ENCODE results near the gene ASTL. TPM values are rescaled to one million over a fixed set of nuclear protein-coding genes. Genes with fewer than 3 reads are reported as not detected.

ASTL gene
- total and polyA plus RNA-seq, 2 of the 13 experiments (the other 11 are each of a cell fraction or from before 2014, with no cell fraction given): not detected

DNA sequence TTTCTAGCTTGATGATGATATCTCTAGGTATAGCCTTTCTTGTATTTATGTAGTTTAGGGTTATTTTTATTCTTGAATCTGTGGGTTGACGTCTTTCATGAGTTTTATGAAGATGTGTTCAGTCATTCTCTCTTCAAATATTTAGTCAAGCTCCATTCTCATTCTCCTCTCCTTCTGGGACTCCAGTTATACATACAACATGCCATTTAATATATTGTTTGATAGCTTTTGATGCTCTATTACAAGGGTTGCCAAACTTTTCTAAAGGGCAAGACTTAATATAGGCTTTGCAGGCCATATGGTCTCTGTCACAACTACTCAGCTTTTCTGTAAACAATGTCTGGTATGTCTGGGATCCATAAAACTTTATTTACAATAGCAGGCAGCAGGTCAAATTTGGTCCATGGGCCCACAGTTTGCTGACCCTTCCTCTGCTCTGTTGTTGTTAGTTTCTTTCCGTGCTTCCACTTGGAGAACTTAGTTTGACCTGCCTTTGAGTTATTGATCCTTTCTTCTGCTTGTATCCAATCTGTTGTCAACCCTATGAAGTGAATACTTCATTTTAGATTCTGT lies 63.0 kb downstream of the ASTL start:
- ATAC-seq (no peak), FAIRE-seq (no peak), DNase-seq (ENCODE audit: low spot score) (no peak)
- intact Hi-C loops (cut with micrococcal nuclease; ENCODE audit: unreplicated experiment) (no loop called here), in situ Hi-C loops (cut with HindIII; ENCODE audit: extremely low pct_ligation_motif_present, low pct_unique_long_range_greater_than_20kb) (no loop called here)
- Histone ChIP-seq H3K36me3 (replicated peaks in 1 of 2; ENCODE audit: control insufficient read depth in 1 of 2, insufficient read depth in 2 of 2, low read length in 2 of 2) (no peaks in the 10 kb centered on the region), H3K4me2 (ENCODE audit: low read depth, low read length) (no peak overlapping the region), H3K27ac (ENCODE audit: extremely low read length, insufficient read depth, low read length) (no peak overlapping the region), H3K27me3 (ENCODE audit: control insufficient read depth in 1 of 2, insufficient read depth in 2 of 2, low read length in 2 of 2) (peaks cover 4 to 10% of the 10 kb centered on the region in 2 experiments; a peak in 3 of 5 replicates), H3K4me1 (ENCODE audit: insufficient read depth, low read length) (peaks cover 3% of the 10 kb centered on the region; the same call in 1 of the 2 replicates), H3K79me2 (ENCODE audit: insufficient read depth, low read length) (no peaks in the 10 kb centered on the region), H4K20me1 (ENCODE audit: insufficient read depth, low read length) (no peaks in the 10 kb centered on the region), H3K9ac (ENCODE audit: insufficient read depth, low read depth, low read length) (no peak overlapping the region), H3K9me3 (ENCODE audit: low read length) (no peaks in the 10 kb centered on the region), H2AFZ (ENCODE audit: low read length) (no peak overlapping the region), H3K4me3 (replicated peaks in 1 of 3; ENCODE audit: insufficient read depth in 1 of 3, low read depth in 2 of 3, low read length in 3 of 3) (no peak overlapping the region)
- POLR2A ChIA-PET: no interaction called here
- 6% methylated on average over 2 of the region's 2 CpGs for WGBS (ENCODE audit: low lambda C conversion rate)
- CTCF ChIA-PET (ENCODE audit: low intra/inter-chr PET ratio, low total read pairs): no interaction called here
- no TSS peak for BruUV-seq (replicated peaks)
- TF ChIP-seq ZC3H4 (CRISPR knock-in tag; IDR thresholded peaks at IDR 0.05; ENCODE audit: borderline replicate concordance): no peak
- TF ChIP-seq, protein P1, sequence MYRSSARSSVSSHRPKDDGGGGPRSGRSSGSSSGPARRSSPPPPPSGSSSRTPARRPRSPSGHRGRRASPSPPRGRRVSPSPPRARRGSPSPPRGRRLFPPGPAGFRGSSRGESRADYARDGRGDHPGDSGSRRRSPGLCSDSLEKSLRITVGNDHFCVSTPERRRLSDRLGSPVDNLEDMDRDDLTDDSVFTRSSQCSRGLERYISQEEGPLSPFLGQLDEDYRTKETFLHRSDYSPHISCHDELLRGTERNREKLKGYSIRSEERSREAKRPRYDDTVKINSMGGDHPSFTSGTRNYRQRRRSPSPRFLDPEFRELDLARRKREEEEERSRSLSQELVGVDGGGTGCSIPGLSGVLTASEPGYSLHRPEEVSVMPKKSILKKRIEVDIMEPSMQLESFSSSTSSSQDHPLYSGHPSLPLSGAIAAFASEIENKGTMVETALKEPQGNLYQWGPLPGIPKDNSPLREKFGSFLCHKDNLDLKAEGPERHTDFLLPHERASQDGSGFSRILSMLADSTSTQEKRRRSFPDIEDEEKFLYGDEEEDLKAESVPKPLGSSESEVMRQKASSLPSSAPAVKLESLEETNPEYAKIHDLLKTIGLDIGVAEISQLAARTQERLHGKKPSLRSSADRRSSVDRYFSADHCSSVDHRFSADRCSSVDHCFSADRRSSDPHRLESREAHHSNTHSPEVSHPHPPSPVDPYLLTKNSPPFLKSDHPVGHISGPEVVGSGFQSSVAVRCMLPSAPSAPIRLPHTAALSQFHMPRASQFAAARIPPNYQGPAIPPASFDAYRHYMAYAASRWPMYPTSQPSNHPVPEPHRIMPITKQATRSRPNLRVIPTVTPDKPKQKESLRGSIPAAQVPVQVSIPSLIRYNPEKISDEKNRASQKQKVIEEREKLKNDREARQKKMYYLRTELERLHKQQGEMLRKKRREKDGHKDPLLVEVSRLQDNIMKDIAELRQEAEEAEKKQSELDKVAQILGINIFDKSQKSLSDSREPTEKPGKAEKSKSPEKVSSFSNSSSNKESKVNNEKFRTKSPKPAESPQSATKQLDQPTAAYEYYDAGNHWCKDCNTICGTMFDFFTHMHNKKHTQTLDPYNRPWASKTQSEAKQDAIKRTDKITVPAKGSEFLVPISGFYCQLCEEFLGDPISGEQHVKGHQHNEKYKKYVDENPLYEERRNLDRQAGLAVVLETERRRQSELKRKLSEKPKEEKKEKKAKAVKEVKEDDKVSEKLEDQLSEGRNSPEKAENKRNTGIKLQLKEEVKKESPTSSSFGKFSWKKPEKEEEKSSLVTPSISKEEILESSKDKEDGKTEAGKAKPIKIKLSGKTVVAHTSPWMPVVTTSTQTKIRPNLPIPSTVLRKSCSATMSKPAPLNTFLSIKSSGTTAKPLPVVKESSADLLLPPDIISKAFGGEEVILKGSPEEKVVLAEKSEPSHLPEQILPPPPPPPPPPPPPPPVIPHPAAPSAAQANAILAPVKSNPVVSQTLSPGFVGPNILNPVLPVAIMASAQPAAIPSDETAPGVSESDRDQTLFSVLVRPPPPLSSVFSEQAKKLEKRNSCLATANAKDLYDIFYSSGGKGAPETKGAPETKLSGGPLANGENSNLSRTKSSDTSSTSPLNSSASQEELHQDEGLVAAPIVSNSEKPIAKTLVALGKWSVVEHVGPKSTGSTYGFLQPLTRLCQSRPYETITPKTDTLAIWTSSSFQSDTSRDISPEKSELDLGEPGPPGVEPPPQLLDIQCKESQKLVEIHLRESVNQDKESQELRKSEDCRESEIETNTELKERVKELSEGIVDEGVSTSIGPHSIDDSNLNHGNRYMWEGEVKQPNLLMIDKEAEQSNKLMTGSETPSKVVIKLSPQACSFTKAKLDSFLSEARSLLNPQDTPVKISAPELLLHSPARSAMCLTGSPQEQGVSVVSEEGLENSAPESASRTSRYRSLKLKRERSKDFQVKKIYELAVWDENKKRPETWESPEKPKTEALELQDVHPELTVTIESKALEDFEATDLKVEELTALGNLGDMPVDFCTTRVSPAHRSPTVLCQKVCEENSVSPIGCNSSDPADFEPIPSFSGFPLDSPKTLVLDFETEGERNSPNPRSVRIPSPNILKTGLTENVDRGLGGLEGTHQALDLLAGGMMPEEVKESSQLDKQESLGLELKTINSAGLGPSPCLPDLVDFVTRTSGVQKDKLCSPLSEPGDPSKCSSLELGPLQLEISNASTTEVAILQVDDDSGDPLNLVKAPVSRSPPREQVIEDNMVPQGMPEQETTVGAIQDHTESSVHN (CRISPR knock-in tag; IDR thresholded peaks at IDR 0.05): no peak
- TF ChIP-seq NR2F6 (IDR thresholded peaks at IDR 0.05): no peak
- no peak for TF ChIP-seq NR2F6 (CRISPR knock-in tag; IDR thresholded peaks at IDR 0.05)
- no peak for TF ChIP-seq ZNF484 (CRISPR knock-in tag; IDR thresholded peaks at IDR 0.05; ENCODE audit: borderline replicate concordance, low read depth)
- TF ChIP-seq, protein P2, sequence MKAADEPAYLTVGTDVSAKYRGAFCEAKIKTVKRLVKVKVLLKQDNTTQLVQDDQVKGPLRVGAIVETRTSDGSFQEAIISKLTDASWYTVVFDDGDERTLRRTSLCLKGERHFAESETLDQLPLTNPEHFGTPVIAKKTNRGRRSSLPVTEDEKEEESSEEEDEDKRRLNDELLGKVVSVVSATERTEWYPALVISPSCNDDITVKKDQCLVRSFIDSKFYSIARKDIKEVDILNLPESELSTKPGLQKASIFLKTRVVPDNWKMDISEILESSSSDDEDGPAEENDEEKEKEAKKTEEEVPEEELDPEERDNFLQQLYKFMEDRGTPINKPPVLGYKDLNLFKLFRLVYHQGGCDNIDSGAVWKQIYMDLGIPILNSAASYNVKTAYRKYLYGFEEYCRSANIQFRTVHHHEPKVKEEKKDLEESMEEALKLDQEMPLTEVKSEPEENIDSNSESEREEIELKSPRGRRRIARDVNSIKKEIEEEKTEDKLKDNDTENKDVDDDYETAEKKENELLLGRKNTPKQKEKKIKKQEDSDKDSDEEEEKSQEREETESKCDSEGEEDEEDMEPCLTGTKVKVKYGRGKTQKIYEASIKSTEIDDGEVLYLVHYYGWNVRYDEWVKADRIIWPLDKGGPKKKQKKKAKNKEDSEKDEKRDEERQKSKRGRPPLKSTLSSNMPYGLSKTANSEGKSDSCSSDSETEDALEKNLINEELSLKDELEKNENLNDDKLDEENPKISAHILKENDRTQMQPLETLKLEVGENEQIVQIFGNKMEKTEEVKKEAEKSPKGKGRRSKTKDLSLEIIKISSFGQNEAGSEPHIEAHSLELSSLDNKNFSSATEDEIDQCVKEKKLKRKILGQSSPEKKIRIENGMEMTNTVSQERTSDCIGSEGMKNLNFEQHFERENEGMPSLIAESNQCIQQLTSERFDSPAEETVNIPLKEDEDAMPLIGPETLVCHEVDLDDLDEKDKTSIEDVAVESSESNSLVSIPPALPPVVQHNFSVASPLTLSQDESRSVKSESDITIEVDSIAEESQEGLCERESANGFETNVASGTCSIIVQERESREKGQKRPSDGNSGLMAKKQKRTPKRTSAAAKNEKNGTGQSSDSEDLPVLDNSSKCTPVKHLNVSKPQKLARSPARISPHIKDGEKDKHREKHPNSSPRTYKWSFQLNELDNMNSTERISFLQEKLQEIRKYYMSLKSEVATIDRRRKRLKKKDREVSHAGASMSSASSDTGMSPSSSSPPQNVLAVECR (CRISPR knock-in tag; IDR thresholded peaks at IDR 0.05; ENCODE audit: borderline replicate concordance): no peak
- TF ChIP-seq, protein P3, sequence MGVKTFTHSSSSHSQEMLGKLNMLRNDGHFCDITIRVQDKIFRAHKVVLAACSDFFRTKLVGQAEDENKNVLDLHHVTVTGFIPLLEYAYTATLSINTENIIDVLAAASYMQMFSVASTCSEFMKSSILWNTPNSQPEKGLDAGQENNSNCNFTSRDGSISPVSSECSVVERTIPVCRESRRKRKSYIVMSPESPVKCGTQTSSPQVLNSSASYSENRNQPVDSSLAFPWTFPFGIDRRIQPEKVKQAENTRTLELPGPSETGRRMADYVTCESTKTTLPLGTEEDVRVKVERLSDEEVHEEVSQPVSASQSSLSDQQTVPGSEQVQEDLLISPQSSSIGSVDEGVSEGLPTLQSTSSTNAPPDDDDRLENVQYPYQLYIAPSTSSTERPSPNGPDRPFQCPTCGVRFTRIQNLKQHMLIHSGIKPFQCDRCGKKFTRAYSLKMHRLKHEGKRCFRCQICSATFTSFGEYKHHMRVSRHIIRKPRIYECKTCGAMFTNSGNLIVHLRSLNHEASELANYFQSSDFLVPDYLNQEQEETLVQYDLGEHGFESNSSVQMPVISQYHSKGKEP (CRISPR knock-in tag; IDR thresholded peaks at IDR 0.05): no peak
- TF ChIP-seq ZNF709 (CRISPR knock-in tag; IDR thresholded peaks at IDR 0.05): peak; percentile 99
- TF ChIP-seq ZNF841 (CRISPR knock-in tag; IDR thresholded peaks at IDR 0.05; ENCODE audit: borderline replicate concordance): no peak
